HG02840 (cell line): ENCODE results near the gene MEIS2.

Source experiments
- ATAC-seq: cut with Tn5 transposase; IDR thresholded peaks from one replicate; pipeline ENCODE4 v1.9.1; 2021; ENCODE audit warnings: mild to moderate bottlenecking, moderate library complexity, moderate number of reproducible peaks; ENCODE audit not compliant: unreplicated experiment, low FRiP score

MEIS2 gene

DNA sequence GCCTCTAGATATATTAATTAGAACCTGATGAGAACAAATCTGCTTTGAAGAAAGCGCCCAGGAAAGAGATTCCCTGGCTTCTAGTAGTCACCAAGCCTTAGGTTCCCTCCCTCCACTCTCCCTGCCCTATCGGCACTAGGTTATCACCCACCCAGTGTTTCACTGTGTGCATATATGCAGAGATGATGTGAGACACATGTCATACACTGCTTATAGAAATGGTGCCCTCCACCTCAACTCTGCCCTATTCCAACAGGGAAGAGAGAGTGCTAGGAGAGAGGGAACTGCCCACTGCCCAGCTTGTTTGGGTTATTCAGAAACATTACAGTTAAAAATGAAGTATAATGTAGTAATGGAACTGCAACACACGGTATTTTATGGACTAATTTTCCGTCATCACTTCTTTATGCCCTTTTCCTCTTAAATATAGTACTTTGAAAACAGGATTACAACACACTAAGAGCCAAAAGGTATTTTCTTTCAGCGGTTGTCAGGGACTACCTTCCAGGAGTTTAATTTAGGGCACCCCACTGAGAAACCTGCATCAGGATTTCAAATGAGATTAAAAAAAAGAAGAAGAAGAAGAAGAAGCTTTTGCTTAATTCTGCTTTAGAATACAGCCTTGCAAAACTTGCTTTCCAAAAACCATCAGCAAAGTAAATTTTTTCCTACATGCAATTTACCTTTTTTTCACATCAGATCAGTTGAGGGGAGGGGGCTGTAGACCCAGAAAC, 55.3 kb downstream of the MEIS2 start:
- ATAC-seq, result no peak

DNA sequence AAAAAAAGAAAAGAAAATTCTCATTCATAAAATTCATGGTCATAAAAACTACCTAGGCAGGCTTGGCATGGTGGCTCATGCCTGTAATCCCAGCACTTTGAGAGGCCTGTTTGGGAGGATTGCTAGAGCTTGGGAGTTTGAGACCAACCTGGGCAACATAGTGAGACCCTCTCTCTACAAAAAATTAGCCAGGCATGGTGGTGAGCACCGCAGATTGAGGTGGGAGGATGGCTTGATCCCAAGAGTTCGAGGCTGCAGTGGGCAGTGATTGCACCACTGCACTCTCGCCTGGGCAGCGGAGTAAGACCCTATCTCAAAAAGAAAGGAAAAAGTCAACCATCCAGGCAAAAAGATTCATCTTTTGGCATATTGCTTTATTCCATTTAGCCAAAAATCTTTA, 58.5 kb downstream of the MEIS2 start:
- no peak for ATAC-seq

DNA sequence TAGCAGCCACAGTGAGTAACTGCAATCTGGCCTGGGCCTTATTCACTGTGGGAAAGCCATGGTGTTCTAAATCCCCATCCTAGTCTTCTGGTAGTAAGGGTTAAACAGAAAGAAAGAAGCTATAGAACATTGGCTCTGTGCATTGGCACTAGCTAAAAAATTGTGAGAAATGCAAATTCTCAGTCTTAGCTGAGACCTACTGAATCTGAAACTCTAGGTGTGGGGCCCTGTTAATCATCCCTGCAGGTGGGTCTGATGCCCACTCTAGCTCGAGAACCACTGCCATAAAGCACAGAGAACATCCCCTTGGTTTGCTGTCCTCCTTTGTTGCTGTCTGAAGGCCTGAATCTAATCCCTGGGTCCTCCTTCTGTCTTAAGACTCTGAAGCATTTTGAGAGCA, 59.3 kb downstream of the MEIS2 start:
- no peak for ATAC-seq

DNA sequence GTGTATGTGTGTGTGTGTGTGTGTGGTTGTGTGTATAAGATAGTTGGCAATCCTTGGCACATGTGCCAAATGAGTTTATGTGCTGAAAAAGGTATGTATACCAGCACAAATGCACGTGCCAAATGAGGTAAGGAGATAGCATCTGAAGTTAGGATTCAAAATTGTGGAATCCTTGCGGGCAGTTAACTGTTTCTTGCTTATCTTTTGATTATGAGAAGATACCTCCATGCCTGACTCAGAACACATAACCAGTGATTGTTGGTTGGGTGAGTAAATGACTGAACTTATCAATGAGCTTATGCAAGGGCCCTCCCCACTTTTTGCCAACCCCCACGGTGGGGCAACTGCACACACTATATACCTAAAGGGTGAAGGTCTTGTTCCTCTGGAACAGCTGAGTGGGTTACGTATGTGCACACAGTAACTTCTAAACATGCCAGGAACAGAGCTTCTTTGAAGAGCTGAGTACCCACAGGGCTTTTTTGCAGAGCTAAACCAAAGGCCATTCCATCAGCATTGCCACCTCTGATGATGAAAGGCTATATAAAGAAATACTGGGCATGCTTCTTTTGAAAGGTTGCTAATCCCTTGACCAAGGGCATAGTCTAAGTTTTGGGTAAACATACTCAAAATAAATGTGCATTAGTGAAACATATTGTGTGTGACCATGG, 60.1 kb downstream of the MEIS2 start:
- ATAC-seq, result no peak

DNA sequence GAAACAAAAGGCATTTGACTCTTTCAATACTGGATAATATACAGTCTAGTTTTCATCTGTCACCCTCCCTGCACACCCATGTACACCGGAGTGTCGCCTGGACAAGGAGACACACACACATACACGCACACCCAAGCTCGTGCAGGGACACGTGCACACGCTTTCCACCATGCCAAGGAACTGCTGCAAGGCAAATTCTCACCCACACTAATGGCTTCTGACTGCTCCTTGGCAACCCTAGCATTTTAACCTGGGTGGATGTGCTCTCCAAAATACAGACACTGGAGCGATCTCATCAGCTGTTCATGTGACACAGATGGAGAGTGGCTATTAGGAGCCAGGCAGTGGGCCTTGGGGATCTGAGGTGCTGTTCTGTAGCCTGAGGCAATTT, 61.6 kb downstream of the MEIS2 start:
- ATAC-seq, result no peak

DNA sequence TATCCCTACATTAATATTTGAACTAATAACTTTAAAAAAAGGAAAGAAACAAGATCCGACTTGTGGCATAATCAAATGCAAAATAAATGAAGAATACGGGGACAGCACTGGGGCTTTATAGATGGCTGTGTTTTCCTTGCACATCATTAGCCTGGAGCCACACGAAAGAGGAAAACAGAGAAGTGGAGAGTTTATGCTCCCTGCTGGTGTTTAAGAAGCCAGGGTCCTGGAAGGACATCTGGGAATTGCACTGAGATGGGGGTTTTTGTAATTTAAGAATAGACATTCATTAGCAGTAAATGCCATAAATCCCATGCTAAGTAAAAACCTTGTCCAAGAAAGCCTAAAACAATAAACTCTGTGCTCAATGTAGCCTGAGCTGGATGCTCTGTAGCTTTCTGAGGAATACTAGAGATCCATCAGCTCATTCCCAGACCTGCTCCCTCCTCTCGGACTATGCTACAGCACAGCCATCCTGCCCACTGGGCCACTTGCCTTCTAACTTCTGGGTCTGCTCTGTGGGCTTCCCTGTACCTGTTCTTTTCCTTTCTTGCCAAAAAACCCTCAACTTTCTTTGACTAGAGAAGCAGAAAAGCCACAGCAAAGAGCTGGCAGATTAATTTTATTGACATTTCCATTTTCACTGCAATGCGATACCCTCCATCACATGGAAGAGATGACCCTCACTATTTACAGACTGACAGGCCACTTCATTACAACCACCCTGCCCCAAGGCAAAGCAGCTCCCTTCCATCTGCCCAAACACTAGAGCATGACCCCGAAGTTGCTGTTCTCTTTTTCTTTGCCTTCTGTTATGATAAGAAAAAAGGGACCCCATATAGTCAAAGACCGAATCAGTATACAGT, 62.3 kb downstream of the MEIS2 start:
- no peak for ATAC-seq

DNA sequence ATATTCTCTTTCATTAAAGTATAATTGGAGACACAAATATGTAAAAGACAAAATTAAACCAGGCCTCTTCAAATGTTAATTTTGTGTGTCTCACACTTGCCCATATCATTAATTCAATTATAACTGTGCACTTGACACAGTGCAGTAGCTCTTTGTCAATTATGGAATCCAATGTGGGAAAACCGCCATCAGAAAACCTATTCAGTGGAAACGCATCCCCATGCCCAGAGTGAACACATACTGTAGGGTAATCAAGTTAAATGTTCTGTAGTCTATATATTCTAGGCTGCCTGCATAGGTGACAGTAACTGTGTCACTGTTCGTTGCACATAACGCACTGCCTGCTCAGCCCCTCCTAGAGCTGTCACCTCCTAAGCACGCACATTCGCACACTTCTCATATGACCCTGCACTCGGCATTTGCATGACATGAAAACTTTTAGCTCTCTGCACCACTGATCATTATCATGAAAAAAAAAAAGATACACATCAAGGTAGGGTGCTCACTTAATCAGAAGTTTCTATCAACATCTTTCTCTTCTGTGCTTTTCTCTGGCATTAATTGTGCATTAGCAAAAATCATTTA, 63.2 kb downstream of the MEIS2 start:
- ATAC-seq, result no peak

DNA sequence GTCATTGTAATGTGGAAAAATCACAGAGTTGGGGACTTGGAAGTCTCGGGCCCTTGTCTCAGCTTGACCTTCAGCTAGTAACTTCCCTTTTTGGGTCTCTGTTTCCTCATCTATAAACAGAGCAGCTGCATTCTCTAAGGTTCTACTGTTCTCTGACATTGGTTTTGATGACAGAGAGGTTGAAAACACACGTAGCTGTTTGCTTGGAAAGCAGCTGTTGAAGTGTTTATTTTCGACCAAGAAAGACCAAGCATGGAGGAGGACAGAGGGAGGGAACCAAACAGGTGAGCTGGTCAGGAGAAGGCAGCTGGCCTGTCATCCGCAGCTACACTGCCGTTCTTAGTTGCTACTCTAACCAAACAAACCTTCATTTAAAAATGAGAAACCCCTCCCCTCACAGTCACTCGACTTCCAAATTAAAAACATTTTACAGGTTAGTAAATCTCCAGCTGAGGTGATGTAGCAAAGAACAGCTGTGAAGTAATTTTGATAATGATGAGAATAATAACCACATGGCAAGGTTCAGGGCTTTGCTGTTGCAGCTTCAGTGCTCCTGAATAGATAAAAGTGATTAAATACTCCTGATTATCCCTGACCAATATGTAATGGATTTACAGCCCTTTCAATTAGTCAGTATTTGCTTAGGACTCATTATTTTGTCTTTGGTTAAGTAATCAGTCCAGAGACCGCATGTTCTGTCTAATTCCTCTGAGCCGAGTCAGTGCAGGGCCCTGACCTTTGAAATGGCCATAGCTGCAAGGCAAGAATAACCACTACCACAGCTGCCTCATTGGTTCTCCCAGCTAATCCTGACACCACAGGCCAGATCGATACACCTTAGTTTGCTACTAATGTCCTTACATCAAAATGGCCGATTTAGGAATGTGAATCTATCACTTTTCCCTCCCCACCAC, 65.3 kb downstream of the MEIS2 start:
- ATAC-seq, result no peak

DNA sequence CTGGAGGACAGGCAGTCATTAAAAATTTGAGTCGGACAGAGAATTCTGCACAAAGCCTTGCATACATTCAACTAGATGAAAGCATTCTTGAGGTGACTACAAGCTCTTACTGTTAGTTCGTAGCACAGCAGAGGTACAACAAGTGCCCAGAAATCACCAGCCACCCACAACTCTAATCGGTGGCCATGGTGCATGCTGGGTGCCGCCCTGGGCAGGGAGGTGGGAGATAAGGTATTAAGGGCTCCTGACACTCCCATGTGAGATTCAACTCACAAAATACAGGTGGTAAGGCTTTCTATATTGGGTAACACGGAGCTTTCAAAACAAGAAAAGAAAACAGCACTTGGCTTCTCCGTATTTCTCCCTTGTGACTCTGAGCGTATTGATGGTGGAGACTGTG, 66.0 kb downstream of the MEIS2 start:
- ATAC-seq, result no peak

DNA sequence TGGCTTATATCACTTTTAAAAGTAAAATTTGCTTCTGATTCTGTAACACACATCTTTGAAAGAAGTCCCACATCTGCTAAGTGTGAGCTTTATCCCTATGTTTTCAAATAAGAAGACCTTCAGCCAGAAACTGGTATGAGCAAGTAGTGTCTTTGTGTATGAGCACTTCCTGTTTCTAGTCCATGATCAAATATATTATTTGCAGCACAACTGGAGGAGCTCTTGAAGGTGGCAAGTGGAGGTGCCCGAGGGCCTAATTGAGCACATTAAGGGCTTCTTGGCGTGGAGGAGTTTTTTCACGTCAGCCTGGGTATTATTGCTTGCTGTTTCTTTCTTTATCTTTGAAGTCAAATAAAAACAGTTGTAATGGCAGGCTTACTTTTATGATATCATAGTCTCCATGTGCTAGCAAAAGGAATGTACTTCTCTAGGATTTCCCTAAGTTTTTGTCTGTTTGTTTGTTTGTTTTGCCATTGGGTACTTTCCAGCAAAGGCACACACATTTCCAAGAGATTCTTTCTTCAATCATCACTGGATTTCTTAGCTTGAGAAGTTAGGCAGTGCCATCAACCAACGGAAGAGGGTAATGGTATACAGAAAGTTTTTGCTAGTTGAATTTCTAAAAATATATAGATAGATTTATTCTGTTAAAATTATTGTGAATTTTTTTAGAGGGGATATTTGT, 68.1 kb downstream of the MEIS2 start:
- ATAC-seq, result no peak

DNA sequence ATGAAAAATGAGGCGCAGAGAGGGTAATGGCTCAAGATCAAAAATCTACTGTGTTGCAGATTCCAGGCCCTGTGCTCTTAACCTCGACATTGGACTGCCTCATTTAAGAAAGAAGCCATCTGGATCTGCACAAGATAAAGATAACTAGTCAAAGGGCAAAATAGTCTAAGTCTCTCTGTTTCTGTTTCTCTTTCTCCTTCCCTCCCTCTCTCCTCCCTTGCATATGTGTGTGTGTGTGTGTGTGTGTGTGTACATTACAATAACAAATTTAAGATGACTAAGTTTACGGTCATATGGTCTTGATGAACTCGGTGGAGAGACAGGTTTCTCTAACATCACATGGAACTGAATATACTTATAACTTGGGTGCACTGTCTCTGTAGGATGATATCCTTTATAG, 69.2 kb downstream of the MEIS2 start:
- ATAC-seq, result no peak

DNA sequence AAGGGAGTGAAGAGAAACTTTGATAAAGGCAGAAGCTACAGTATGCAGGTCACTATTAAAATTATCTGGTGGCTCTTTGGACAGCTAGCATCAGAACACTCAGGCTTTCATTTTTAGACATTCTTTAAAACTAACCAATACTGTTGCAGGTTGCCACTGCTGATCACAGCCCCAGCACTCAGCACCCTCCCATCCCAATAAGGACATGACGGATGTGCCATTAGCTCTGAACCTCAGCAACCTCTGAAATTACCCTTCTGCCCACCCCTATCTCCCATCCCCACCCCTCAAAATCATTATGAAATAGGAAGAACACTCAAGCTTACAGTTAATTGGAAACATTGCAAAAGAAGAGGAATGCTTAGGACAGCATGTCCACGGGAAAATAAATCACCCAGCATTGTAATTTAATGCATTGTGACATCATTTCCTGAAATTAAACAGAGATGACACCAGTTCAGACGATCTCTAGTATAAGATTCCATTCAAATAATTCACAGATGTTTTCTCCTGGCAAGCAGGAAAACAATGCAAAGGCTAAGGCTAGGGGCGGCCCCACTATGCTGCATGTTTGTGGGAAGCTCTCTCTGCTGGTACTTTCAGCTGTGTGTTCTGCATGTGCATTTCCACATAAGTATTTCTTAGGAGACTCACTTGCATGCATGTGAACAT, 71.6 kb downstream of the MEIS2 start:
- no peak for ATAC-seq

DNA sequence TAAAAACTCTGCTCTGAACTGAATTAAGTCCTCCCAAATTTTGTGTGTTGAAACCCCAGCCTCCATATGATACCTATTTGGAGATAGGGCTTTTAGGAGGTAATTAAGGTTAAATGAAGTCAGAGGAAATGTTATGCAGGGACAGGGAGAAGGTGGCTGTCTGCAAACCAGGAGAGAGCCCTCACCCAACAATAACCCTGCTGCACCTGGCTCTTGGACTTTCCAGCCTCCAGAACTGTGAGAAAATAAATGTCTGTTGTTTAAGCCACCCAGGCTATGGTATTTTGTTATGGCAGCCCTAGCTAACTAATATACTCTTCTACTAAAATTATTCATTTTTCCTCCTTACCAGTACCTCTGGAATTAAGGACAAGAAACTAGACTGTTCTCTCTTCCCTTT, 79.5 kb downstream of the MEIS2 start:
- no peak for ATAC-seq

DNA sequence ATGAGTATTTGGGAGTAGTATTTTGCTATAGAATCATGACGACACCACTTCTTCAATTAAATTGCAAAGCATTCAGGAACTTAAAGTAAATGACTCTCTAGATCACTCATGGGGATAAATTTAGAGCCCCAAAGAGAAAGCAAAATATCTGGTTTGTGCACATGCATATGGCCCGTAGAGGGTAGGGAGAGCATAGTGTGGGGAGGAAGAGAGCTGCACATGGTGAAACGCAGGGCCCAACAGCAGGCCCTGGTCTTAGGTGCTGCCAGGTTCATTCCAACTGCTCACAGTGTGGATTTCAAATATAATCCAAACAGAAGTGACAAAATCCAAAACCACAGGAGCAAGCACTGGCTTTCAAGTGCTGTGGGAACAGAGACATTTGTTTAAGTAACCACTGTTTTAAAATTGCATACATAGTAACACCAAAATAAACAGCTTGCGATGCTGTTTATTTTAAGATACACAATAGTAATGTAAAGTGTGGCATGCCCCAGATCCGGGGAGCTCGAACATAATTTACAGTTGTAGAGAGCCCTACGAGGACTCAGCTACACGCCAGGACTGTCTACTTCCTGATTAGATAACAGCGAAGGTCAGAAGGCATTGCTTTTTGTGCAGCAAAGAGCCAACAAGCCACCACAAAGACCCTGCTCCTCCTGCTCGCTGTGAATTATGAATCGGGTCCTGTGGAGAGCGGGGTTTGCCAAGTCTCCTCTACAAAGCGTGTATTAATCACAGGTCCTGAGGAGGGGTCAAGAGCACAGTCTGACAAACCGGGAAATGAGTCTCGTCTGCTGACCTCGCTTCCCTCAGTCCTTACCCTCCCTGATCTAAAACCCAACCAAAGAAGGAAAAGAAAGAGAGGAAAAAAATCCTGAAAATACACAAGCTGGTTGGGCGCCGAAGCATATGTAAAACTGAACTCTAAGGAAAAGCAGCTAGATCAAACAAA, 80.6 kb downstream of the MEIS2 start:
- no peak for ATAC-seq

DNA sequence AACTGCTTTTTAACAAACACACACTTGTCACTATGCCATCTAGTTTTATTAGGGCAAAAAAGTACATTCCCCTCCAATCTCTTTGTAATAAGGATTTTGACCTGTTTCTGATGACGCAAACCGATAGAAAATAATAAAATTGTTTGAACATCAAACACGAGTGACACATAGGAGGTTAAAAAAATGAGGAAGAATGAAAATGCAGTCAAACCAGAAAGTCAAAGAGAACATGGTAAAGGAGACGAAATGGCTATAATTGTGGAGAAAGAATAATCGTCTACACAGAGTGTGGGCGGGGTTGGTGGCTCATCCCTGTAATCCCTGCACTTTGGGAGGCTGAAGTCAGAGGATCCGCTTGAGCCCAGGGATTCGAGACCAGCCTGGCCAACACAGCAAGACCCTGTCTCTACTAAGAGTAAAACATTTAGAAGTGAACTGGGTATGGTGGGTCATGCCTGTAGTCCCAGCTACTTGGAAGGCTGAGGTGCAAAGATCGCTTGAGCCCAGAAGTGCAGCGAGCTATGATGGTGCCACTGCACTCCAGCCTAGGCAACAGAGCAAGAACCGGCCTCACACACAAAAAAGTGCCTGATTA, 83.2 kb downstream of the MEIS2 start:
- no peak for ATAC-seq

DNA sequence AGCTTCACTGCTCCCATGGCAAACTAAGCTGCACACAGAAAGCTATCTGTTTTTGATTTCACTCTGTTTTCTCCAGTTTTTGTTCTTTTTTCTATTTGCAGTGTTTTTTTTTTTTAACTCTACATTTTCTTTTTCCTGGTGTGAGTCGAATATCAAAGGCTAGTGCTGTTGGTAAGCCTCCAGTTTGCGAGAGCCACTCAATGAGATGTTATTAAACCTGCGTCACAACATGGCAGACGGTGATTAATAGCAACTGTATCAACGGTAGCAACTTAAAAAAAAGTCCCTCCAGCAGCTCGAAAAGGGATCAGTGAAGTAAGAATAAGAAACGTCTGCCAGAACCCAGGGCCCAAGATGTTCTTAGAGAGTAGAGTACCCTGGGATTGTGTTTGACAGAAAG, 84.1 kb downstream of the MEIS2 start:
- no peak for ATAC-seq

DNA sequence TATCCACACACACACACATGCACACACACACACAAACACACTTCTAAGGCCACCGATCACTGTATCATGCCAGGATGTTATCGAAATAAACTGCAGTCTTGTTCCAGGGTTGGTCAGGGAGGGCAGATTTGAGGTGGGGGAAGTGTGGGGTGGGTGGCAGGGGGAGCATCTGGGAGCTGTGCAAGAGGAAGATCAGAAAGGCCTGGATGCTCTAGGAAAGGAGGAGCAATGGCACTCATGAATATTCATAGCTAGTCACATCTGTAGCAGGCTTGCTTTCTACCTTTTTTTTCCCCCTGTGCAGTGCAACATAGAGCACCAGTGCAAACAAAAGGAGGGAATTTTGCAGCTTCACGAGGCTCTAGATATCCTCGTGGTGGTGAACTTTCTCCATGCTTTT, 84.9 kb downstream of the MEIS2 start:
- ATAC-seq, result no peak
